GM19455 (cell line): ENCODE results near the gene MLH3.

ENCODE experiments used
- ATAC-seq: cut with Tn5 transposase; IDR thresholded peaks from one replicate; pipeline ENCODE4 v1.9.1; 2021; ENCODE audit not compliant: unreplicated experiment

The MLH3 gene

DNA sequence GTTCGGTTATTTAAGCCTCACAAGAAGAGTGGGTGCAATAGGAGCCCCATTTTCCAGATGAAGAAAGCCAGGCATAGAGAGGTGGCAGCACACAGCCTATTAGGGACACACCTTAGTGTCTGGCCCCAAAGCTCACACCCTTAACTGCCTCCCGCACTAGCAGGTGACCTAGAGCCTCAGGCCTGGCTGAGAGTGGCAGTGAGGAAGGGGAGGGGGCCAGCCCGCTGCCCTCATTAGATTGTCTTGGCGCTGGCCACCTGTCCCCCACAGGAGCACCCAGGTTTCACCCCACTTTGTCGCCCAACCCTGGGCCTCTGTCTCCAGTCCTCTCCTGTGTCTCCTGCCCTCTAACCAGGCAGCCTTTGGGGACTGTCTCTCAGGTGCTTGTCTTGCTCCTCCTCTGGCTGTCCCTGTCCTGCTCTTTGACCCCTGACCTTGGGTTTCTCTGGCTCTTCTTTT is 77.3 kb downstream of the MLH3 start:
- ATAC-seq, result no peak

DNA sequence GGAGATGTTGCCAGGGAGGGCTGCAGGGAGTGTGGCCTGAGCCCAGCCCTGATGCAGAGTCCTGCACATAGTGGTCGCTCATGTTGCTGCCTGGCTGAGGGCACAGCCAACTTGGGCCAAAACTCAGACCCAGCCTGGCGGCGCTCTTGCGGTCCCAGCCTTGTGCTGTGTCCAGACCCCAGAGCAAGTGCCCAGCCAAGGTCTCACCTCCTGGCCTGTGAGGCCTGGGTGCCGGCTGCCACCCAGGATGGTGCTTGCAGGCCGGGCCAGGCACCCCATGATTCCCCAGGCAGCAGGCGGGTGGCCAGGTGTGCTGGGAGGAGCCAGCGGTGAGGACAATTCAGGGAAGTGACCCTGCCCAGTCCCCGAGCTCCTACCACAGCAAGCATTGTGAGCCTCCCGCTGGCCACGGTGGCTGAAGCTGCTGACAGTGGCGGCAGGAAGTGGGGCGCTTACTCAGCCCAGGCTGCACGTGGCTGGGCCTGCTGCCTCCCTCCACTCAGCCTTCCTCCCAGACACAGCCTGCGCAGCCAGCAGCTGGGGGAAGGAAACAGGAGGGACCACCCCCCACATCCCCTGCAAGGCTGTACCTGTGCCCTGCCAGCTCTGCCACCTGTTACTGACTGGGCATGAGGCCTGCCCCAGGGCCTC is 78.1 kb downstream of the MLH3 start:
- no peak for ATAC-seq

DNA sequence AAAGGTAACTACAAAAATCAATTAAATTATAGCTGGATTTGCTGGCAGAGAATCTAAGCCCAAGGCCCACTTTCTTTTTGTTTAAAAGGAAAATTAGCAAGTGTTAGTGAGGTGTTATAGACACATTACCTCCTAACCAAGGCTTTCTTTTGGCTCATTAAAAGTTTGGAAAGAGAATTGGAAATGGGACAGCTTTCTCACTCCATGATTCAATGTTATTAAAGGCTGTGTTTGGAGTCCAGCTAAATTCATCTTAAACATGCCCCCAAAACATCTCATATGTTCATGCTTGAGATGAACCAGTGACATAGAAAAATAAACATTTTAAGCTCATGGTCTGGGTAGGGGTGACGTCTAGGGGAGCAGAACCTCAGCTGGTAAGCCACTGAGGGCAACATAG is 82.5 kb downstream of the MLH3 start:
- ATAC-seq, result no peak

DNA sequence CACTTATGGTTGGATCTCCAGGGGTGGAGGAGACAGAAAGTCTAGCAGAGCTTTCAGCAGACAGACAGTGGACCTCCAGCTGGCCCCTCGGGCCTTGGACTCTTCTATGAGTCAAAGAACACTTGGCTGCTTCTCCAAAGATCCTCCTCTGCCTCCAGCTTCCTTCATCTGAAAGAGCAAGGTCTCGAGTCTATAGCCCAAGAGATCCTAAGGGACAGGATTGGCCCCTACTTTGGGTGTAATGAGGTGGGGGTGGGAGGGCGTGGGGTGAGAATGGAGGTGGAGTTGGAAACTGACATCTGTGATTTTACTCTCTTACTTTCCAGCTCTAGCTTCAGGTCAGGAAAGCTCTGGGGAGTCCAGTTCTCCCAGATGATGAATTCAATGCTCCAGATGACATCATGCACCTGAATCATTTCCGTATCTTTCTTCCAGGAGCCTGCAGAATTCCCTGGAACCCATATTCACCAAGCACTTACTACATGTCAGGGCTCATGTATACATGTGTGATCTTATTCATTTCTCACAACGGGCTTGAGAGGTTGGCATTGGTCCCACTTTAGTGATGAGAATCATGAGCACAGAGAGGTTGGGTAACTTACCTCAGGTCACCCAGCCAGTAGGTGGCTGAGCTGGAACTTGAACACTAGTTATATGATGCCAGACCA is 85.6 kb downstream of the MLH3 start:
- ATAC-seq, result no peak

DNA sequence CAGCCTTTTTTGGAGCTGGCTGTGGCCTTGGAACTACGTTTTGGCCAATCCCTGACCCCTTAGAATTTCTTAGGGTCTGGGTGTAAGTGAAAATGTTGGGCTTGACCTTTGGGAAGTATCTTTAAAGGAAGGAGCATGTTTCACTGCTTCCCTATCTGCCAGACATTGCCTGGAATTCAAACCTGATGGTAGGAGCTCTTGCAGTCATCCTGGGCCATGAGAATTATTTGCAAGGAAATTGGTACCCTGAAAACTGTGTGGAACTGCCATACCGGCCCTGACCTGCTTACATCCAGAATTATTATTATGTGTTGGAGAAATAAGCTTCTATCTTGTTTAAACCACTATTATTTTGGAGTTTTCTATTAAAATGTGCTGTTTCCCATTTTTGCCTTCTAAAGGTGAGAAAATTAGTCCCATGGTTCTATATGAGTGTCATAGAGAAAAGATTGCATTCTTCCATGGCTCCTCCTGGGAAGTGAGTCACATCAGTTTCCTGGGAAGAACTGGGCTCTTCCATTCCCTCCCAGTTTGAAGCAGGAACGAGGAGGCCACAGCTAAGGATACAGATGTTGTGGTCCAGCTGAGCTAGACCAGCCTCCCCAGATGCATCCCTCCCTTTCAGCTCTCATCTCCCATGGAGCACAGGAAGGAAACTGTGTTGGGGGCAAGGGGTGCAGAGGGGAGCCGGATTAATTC is 86.3 kb downstream of the MLH3 start:
- no peak for ATAC-seq
